MV-4-11 (cell line): ENCODE measurements around the gene RTP4.
"Not testable (repeated sequence)": the region's sequence is repeated elsewhere in the genome, so short reads cannot be mapped to it uniquely, and the experiment has no call there.

ENCODE experiments used
- DNase-seq: peaks from one replicate; lab custom pipeline; 2025; lab: John Stamatoyannopoulos, UW

The RTP4 gene

DNA sequence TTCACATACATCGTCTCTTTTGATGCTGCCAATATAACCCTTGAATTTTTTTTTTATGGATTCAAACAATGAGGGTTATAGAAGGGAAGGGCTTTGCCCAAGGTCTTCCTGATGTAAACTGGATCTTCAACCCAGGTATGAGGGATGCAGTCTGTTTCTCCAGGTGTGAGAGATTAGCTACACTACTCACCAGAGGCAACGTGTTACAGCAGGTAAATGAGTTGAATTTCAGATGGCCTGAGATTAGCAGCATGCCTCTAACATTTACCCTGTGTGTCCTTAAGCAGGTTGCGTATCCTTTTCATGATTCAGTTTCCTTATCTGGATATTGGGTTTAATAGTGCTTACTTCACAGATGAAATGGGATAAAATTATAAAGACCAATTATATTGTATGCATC, 1.9 kb downstream of the RTP4 start:
- DNase-seq: no peak

DNA sequence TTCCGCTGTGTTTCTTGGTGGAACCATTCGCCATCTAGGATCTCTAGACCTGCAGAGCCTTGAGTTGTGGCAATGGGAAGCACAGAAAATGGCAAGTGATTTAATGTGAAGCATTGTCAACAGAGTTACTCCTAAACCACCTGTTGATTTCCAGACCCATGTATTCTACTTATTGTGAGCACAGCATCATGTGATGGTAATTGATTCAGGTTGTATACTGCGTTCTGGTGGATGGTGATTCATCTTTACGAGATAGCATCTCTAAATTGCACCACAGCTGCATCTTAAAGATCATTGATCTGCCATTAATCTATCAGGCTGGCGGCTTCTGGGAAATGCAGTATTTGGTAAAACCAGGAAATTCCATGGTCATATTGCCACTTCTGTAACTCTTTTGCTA, 7.4 kb downstream of the RTP4 start:
- no peak for DNase-seq

GRCh38 chr3:187377842-187378241, 9.7 kb downstream of the RTP4 start:
- no peak for DNase-seq

GRCh38 chr3:187382609-187383151, 14.5 kb downstream of the RTP4 start:
- no peak for DNase-seq

GRCh38 chr3:187383246-187383645, 15.1 kb downstream of the RTP4 start:
- no peak for DNase-seq

- no peak for DNase-seq
Measured at GRCh38 chr3:187385296-187385695, 17.1 kb downstream of the RTP4 start.

- DNase-seq: no peak
Measured at GRCh38 chr3:187396661-187397060, 28.5 kb downstream of the RTP4 start.

DNA sequence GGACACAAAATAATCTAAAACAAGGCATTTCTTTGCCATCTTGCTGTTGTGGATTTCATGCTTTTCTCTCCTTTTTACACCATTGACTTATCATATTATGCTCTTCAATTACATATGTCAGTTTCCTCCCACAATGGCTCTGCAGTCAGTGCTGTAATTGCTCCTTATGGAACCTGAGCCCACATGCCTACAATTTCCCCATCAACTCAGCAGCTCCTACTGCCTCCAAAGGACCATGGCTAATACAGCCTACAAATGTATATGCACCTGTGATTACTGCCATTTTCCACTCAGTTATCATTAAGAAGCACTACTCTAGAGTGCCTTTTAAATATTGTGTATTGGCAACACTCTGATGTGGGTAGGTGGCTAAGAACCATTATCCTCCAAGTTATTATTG, 30.8 kb downstream of the RTP4 start:
- DNase-seq: no peak

DNA sequence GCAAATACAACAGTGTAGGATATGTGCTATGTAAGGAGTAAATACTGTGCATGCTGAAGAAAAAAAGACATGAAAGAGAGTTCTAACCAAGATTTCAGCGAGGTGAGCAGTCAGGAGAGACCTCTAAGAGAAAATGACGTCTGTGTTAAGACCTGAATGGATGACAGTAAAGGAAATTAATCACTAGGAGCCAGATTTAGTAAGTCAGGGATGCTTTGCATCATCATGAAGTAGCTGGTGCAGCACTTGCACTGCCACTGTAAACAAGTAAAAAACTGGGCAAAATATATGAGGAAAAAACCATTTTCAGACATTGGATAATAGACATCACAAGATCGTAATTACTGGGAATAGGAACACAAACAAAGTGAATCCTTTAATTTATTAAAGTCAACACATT, 32.6 kb downstream of the RTP4 start:
- DNase-seq: no peak

- DNase-seq: no peak
Measured at GRCh38 chr3:187401856-187402255, 33.7 kb downstream of the RTP4 start.

GRCh38 chr3:187403768-187404288, 35.6 kb downstream of the RTP4 start:
- no peak for DNase-seq

DNA sequence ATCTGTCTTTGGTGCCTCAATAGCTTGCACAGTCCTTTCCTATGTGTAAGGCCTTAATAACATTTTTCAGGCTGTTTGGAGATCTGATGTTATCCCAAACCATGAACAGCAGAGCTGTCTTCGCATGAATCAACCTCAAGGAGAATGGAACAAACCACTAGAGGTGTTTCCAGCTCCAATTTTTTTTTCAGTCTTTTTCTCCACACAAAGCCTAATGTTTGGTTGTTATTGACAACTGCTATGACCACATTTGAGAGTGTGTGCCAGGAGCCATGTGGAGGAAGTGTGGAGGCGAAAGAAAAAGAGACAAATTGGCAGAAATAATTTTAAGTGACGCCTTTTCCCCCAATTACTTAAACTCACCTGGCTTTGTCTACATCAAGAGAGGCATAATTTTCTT, 38.7 kb downstream of the RTP4 start:
- DNase-seq: no peak

- DNase-seq: not testable (repeated sequence)
Measured at GRCh38 chr3:187411991-187412781, 44.0 kb downstream of the RTP4 start.
